VCaP (cell line): Measurements from ENCODE around the gene SLC17A8.
"Not testable (repeated sequence)": the region's sequence is repeated elsewhere in the genome, so short reads cannot be mapped to it uniquely, and the experiment has no call there.

Experiments used
- H3K27ac ChIP-seq: fragments of 450-650 bp; 2 replicates; pipeline ENCODE4 v1.5.1; 2017
- CTCF ChIP-seq: fragments of 450-650 bp; conservative IDR thresholded peaks from 2 replicates; pipeline ENCODE4 v1.5.1; 2017; ENCODE audit warnings: mild to moderate bottlenecking, moderate library complexity

Gene SLC17A8

DNA sequence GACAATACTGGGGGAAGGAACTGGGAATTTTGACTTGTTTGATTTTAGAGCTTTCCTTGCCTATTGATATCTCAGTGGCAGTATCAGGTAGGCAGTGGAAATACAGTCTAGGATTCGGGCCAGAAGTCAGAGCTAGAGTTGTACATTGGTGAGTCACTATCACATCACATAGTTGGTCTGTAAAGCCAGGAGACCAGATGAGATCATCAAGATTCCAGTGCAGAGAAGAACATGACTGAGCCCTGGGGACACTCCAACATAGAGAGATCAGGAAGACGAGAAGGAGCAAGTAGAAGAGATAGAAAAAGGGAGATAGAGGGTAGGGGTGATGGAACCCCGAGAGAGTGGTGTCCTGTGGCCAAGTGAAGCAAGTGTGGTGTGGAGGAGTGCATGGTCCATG is 70.2 kb downstream of the SLC17A8 start:
- no peak for TF ChIP-seq CTCF

DNA sequence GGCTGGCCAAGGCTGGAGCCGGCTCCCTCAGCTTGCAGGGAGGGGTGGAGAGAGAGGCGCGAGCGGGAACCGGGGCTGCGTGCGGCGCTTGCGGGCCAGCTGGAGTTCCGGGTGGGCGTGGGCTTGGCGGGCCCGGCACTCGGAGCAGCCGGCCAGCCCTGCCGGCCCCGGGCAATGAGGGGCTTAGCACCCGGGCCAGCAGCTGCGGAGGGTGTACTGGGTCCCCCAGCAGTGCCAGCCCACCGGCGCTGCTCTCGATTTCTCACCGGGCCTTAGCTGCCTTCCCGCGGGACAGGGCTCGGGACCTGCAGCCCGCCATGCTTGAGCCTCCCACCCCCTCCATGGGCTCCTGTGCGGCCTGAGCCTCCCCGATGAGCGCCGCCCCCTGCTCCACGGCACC is 73.4 kb downstream of the SLC17A8 start:
- not testable (repeated sequence) for H3K27ac ChIP-seq

More for the DNA sequence above, 70.2 kb downstream of the SLC17A8 start:
- H3K27ac ChIP-seq: no peak overlapping the region

GRCh38 chr12:100433701-100434100 is 76.8 kb downstream of the SLC17A8 start:
- H3K27ac ChIP-seq: no peak overlapping the region
- TF ChIP-seq CTCF: no peak

DNA sequence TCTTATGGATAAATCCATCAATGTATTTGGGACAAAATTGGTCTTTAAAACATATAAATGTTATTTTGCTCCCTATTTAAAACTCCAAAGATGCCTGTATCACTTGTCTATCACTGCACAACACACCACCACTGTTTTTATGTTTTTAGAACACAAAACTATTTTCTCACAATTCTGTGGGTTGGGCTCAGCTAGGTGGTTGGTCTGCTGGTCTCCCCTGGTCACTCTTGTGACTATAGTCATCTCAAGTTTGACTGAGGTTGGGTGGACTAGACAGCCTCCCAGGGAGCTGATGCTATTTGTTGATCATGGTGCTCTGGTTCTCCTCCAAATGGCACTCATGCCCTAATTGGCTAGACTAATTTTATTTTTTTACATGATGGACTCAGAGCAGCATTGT is 77.3 kb downstream of the SLC17A8 start:
- no peak overlapping the region for H3K27ac ChIP-seq
- TF ChIP-seq CTCF: no peak

DNA sequence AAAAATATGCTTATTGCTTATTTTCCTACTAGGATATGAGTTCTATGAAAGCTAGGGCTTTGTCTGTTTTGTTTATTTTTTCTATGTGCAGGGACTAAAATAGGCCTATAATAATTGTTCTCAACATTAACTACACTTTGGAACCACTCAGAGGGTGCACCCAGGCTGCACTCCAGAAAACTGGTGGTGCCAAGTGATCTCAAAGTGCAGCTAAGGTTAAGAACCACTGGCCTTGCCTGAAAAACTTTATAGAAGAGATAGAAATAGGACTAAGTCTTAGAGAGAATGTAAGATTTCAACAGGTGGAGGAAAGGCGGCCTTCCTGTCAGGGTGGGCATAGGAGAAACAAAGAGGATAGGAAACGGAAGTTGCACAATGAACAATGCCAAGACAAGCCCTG is 79.1 kb downstream of the SLC17A8 start:
- no peak for TF ChIP-seq CTCF
- no peak overlapping the region for H3K27ac ChIP-seq

DNA sequence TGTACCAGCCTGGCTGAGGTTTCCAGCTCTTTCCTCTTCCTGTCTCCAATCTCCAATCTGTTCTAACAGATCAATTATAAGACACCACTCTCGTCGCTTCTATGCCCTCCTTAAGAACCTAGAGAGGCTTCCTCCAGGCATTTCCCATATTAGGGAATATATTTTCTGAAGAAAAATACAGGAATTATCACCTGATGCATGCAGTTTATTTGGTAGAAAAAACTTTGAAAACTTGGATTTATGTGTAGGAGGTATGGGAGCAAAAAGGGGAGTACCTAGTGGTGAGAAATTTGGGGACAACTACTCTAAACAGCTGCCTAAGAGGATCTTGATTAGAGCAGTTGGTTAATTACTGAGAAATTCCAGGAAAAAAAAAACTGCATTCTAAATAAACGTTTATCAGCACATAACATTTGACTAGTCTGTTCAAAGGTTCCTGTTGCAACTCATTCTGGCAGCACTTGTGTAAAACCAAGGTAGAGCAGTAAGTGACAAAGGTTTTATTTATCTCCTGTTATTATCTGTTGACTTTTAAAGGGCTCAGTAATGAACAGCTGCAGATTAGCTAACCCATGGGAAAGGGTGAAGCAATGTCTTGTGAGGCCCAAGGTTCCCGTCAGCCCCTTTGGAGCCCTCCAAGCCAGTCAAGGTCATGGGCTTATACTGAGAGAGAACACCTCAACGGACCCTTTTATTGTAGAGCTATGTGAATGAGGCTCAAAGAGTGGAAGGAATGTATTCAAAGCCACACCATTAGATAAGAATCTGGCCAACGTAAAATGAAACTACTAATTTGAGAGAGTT is 80.4 kb downstream of the SLC17A8 start:
- no peak for TF ChIP-seq CTCF
- no peak overlapping the region for H3K27ac ChIP-seq

- H3K27ac ChIP-seq: no peak overlapping the region
- no peak for TF ChIP-seq CTCF
These were observed 82.9 kb downstream of the SLC17A8 start for GRCh38 chr12:100439797-100440196.

GRCh38 chr12:100442403-100442802 is 85.5 kb downstream of the SLC17A8 start:
- no peak overlapping the region for H3K27ac ChIP-seq
- TF ChIP-seq CTCF: no peak
